ENCODE measurements around the gene SH3BP5L.
"Not testable (repeated sequence)": the region's sequence is repeated elsewhere in the genome, so short reads cannot be mapped to it uniquely, and the experiment has no call there.

DNA sequence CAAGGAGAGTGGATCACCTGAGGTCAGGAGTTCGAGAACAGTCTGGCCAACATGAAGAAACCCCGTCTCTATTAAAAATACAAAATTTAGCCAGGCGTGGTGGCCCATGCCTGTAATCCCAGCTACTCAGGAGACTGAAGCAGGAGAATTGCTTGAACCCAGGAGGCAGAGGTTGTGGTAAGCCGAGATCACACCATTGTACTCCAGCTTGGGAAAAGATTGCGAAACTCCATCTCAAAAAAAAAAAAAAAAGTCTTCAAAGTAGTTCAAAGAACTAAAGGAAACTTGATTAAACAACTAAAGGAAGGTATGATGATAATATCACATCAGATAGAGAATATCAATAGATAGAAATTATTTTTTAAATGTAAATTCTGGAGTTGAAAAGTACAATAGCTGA, 31.1 kb downstream of the SH3BP5L start:
- TF ChIP-seq ZNF24 (IDR thresholded peaks at IDR 0.05); YY1 (IDR thresholded peaks at IDR 0.05; ENCODE audit: low read depth, low read length): not testable (repeated sequence)
- TF ChIP-seq, protein P1, sequence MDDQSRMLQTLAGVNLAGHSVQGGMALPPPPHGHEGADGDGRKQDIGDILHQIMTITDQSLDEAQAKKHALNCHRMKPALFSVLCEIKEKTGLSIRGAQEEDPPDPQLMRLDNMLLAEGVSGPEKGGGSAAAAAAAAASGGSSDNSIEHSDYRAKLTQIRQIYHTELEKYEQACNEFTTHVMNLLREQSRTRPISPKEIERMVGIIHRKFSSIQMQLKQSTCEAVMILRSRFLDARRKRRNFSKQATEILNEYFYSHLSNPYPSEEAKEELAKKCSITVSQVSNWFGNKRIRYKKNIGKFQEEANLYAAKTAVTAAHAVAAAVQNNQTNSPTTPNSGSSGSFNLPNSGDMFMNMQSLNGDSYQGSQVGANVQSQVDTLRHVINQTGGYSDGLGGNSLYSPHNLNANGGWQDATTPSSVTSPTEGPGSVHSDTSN (IDR thresholded peaks at IDR 0.05; ENCODE audit: insufficient replicate concordance, low read depth, low read length), result not testable (repeated sequence)
- TF ChIP-seq, protein P2, sequence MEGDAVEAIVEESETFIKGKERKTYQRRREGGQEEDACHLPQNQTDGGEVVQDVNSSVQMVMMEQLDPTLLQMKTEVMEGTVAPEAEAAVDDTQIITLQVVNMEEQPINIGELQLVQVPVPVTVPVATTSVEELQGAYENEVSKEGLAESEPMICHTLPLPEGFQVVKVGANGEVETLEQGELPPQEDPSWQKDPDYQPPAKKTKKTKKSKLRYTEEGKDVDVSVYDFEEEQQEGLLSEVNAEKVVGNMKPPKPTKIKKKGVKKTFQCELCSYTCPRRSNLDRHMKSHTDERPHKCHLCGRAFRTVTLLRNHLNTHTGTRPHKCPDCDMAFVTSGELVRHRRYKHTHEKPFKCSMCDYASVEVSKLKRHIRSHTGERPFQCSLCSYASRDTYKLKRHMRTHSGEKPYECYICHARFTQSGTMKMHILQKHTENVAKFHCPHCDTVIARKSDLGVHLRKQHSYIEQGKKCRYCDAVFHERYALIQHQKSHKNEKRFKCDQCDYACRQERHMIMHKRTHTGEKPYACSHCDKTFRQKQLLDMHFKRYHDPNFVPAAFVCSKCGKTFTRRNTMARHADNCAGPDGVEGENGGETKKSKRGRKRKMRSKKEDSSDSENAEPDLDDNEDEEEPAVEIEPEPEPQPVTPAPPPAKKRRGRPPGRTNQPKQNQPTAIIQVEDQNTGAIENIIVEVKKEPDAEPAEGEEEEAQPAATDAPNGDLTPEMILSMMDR (IDR thresholded peaks at IDR 0.05 in 2 of 3, conservative IDR thresholded peaks at IDR 0.05 in 1 of 3; ENCODE audit: control insufficient read depth in 2 of 3, extremely low read depth in 1 of 3, insufficient read depth in 1 of 3, low read depth in 3 of 3, low read length in 3 of 3), result not testable (repeated sequence)
- TF ChIP-seq, protein P3, sequence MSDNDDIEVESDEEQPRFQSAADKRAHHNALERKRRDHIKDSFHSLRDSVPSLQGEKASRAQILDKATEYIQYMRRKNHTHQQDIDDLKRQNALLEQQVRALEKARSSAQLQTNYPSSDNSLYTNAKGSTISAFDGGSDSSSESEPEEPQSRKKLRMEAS (IDR thresholded peaks at IDR 0.05; ENCODE audit: low read depth, low read length), result not testable (repeated sequence)
